Daoy (cell line): Measurements from ENCODE around the gene TAF3. TPM values are rescaled to one million over a fixed set of nuclear protein-coding genes. Genes with fewer than 3 reads are reported as not detected.
"Not testable (repeated sequence)": the region's sequence is repeated elsewhere in the genome, so short reads cannot be mapped to it uniquely, and the experiment has no call there.

Source experiments
- DNase-seq: peaks from one replicate; pipeline ENCODE4 v3.0.0-alpha.2; 2015; ENCODE audit warnings: low read depth
- total RNA-seq: library from RNA; depleted of rRNA; stranded (reverse); fragments of >200 nt; shearing (Covaris generic); gene quantifications from 2 replicates; pipeline ENCODE4 v1.2.3, GENCODE V29; 2014; rRNA removed

The TAF3 gene
- 2.1 TPM in 2 replicates for total RNA-seq

- DNase-seq = peak; percentile 90
Observed at GRCh38 chr10:7818295-7819120, at the start of gene TAF3. Gene TAF3 (plus strand): TSS chr10:7818505. CDS start chr10:7818710, 205 bp downstream.

- no peak for DNase-seq
Observed at GRCh38 chr10:7773845-7774801, 44.2 kb upstream of the TAF3 start.

GRCh38 chr10:7776777-7777176, 41.5 kb upstream of the TAF3 start:
- no peak for DNase-seq

- not testable (repeated sequence) for DNase-seq
Observed at GRCh38 chr10:7782194-7782593, 36.1 kb upstream of the TAF3 start.

GRCh38 chr10:7786430-7786829, 31.9 kb upstream of the TAF3 start:
- DNase-seq = no peak

GRCh38 chr10:7787150-7787856, 31.0 kb upstream of the TAF3 start:
- DNase-seq = peak; percentile 9

- peak; percentile 96 for DNase-seq
Observed at GRCh38 chr10:7787857-7788638, 30.3 kb upstream of the TAF3 start, which contains the start of the genes ATP5F1C and KIN. Gene ATP5F1C (plus strand): TSS chr10:7788177. CDS start chr10:7788208, 31 bp downstream. Gene KIN (minus strand): TSS chr10:7787993. CDS start chr10:7787933, 60 bp downstream.

GRCh38 chr10:7788639-7789286, 29.5 kb upstream of the TAF3 start:
- DNase-seq = peak; percentile 21

DNA sequence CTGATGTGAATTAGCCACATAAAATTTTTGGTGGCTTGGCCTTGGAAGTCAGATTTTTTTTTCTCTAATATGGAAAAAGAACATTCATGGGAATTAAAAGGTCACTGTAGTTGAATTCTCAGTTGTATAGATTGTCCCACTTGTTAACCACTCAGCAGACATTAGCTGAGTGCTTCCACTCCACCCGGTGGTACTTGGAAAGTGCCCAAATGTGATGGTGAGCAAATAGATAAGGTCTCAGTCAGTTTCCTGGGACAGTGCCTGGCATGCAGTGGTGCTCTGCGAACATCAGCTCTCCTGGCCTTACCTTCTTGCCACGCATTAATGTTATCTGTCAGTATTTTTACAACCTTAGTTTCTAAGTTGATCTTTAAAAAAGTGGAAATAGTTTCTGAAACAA, 28.9 kb upstream of the TAF3 start:
- peak; percentile 40 for DNase-seq

DNA sequence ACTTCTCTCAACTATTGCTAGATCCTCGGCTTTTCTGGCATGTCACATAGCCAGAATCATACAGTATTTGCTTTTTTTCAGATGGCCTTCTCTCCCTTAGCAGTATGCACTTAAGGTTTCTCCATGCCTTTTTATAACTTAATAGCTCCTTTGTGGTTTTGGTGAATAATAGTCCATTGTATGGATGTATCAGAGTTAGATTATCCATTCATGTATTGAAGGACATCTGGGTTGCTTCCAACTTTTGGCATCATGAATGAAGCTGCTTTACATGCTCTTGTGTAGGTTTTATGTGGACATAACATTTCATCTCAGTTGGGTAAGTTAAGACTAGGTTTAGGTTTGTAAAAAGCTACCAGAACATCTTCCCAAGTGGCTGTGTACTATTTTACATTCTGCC, 25.8 kb upstream of the TAF3 start:
- DNase-seq = no peak

DNA sequence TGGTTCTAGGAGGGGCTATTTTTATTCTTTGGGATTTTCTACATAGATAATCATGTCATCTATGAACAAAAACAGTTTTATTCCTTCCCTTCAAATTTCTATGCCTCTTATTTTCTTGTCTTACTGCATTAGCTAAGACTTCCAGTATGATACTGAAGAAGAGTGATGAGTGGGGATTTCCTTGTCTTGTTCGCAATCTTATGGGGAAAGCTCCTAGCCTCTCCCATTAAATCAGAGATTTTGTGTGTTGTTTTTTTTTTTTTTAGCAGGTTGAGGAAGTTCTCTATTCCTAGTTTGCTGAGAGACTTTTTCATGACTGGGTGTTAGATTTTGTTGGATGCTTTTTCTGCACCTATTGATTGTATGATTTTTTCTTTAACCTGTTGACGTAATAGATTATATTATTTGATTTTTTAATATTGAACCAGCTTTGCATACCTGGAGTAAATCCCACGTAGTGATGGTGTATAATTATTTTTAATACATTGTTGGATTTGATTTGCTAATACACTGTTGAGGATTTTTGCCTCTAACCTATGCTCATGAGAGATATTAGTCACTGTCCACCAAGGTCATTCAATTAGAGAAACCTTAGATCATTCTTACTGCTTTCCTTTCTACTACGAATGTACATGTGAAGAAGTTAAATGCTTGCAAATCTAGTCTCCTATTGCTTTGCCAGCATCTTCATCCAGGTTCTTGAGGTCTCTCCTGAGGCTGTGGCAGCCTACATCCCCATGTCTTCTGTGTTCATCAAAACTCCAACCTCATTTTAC, 23.9 kb upstream of the TAF3 start:
- DNase-seq = no peak

DNA sequence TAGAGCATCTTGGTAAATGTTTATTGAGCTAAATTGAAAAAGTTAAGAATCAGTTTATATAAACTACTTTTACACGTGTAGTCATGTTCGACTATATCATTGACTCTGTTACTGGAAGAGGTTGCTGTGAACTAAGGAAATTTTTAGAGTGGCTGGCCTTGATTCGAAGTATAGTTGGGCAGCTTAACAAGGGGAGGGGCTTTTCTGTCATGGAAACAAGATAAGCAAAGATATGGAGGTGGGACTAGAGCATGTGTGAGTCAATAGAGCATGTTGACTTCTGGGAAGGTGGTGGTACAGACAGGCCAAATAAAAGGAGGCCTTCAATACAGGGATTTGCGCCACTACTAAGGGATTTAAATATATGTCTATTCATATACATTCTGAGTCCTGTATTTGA, 22.7 kb upstream of the TAF3 start:
- DNase-seq = no peak

- DNase-seq = peak; percentile 81
Observed at GRCh38 chr10:7797582-7797981, 20.7 kb upstream of the TAF3 start.

DNA sequence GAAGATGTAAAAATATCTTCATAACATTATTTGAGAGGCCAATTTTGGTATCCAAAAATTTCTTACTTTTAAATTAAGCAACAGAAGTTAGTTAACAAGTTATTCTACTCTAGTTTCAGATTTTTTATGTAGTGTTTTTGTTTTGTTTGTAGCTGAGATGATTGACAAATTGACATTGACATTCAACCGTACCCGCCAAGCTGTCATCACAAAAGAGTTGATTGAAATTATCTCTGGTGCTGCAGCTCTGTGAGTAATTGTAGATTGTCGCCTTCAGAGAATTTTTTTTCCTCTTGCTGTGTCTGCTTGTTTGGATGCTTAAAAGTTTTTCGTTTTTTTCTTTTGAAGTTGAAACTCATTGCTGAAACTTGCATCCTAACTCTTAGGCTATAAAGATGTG, 15.7 kb upstream of the TAF3 start:
- no peak for DNase-seq

DNA sequence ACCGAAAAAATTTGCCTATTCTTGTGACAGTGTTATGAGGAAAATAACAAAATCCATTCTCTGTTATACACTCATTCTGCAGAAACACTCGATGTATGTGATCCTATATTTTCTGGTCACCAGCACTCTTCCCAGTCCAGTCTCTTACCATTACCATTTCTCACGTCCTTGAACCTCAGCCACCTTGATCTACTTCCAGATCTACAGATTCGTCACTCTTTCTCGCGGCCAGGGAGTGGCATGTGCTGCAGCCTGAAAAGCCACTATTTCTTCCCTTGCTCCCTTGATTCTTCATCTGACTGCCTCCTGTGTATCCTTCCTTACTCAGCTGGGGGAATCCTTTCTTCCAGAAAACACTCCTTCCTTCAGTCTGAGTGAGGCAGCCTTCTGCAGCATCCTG, 14.1 kb upstream of the TAF3 start:
- no peak for DNase-seq

DNA sequence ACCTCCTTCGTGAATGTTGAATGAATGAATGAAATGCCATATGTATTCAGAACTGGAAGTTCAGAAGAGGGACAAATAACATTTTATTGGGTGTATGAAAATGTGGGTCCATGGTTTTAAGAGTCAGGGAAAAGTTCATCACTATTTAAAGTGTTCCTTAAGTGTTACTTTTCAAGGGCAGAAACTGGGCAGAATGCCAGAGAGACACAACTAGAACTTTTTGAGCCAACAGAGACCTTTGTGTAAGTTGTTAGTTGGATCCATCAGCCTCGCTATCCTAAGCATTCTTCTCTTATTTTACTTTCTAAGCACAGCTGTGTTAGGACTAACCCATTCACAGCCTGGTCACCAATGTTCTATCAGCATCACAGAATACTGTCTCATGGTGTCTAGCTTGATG, 13.6 kb upstream of the TAF3 start:
- DNase-seq = no peak

- DNase-seq = no peak
Observed at GRCh38 chr10:7808686-7809267, 9.5 kb upstream of the TAF3 start.

- no peak for DNase-seq
Observed at GRCh38 chr10:7810443-7810842, 7.9 kb upstream of the TAF3 start.

DNA sequence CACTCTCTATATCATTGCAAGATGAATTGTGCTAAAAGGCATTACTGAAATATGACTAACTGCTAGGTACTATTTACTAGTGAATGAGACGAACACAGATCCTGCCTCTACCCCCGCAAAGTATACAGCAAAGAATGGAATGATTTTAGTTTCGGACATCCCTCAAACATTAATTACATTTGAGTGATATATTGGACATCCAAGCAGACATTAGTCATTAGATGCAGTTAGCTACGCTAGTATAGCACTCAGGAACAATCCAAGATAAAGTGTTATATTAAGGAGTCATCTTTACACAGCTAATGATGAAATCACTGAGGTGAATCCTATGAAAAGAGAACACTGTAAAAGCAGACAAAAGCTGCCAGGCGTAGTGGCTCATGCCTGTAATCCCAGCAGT, 7.3 kb upstream of the TAF3 start:
- no peak for DNase-seq
